GM19238 (cell line): ENCODE measurements around the gene DIP2A.

ENCODE experiments used
- DNase-seq: peaks from one replicate; pipeline ENCODE4 v3.0.0; 2011; ENCODE audit warnings: low spot score; ENCODE audit not compliant: insufficient read length

DIP2A gene

GRCh38 chr21:46617267-46618051, 158.8 kb downstream of the DIP2A start:
- DNase-seq, result no peak

GRCh38 chr21:46618738-46619379, 160.2 kb downstream of the DIP2A start:
- no peak for DNase-seq
